ENCODE measurements around the gene ARHGAP8.

Gene ARHGAP8

GRCh38 chr22:44741929-44742328, 10.4 kb upstream of the ARHGAP8 start:
- Histone ChIP-seq H3K4me3 (replicated peaks; ENCODE audit: insufficient read depth, low read length) (no peak overlapping the region), H3K27me3 (ENCODE audit: insufficient read depth, poor library complexity, severe bottlenecking) (no peaks in the 10 kb centered on the region), H3K27ac (replicated peaks) (no peak overlapping the region)
- DNase-seq (ENCODE audit: low read depth in 1 of 2, low spot score in 1 of 2): no peak
- TF ChIP-seq REST (IDR thresholded peaks at IDR 0.05; ENCODE audit: insufficient replicate concordance, low read depth) (no peak), POLR2AphosphoS5 (IDR thresholded peaks at IDR 0.05; ENCODE audit: low read depth) (no peak), SPI1 (IDR thresholded peaks at IDR 0.05; ENCODE audit: borderline replicate concordance, low read depth) (no peak), GABPA (IDR thresholded peaks at IDR 0.05; ENCODE audit: low read depth) (no peak), CTCF (IDR thresholded peaks at IDR 0.05; ENCODE audit: insufficient read depth, low read length) (no peak)

GRCh38 chr22:44743247-44743646, 9.1 kb upstream of the ARHGAP8 start:
- no peak overlapping the region for H3K4me3 ChIP-seq (replicated peaks; ENCODE audit: insufficient read depth, low read length)
- H3K27me3 ChIP-seq (ENCODE audit: insufficient read depth, poor library complexity, severe bottlenecking): no peaks in the 10 kb centered on the region
- H3K27ac ChIP-seq (replicated peaks): no peak overlapping the region
- TF ChIP-seq POLR2AphosphoS5 (IDR thresholded peaks at IDR 0.05; ENCODE audit: low read depth): no peak
- TF ChIP-seq REST (IDR thresholded peaks at IDR 0.05; ENCODE audit: insufficient replicate concordance, low read depth): no peak
- TF ChIP-seq GABPA (IDR thresholded peaks at IDR 0.05; ENCODE audit: low read depth): no peak
- TF ChIP-seq SPI1 (IDR thresholded peaks at IDR 0.05; ENCODE audit: borderline replicate concordance, low read depth): no peak
- TF ChIP-seq CTCF (IDR thresholded peaks at IDR 0.05; ENCODE audit: insufficient read depth, low read length): no peak
- no peak for DNase-seq (ENCODE audit: low read depth in 1 of 2, low spot score in 1 of 2)

GRCh38 chr22:44743804-44744211, 8.6 kb upstream of the ARHGAP8 start:
- TF ChIP-seq REST (IDR thresholded peaks at IDR 0.05; ENCODE audit: insufficient replicate concordance, low read depth) (no peak), CTCF (IDR thresholded peaks at IDR 0.05; ENCODE audit: insufficient read depth, low read length) (no peak), POLR2AphosphoS5 (IDR thresholded peaks at IDR 0.05; ENCODE audit: low read depth) (no peak), GABPA (IDR thresholded peaks at IDR 0.05; ENCODE audit: low read depth) (no peak), SPI1 (IDR thresholded peaks at IDR 0.05; ENCODE audit: borderline replicate concordance, low read depth) (no peak)
- no peak overlapping the region for H3K4me3 ChIP-seq (replicated peaks; ENCODE audit: insufficient read depth, low read length)
- H3K27me3 ChIP-seq (ENCODE audit: insufficient read depth, poor library complexity, severe bottlenecking): no peaks in the 10 kb centered on the region
- no peak for DNase-seq (ENCODE audit: low read depth in 1 of 2, low spot score in 1 of 2)
- H3K27ac ChIP-seq (replicated peaks): no peak overlapping the region

Data from HL-60 (cell line).